Natural killer cell (primary cell): ENCODE results near the gene SIRT5. TPM values are rescaled to one million over a fixed set of nuclear protein-coding genes. Genes with fewer than 3 reads are reported as not detected.
A peak's percentile ranks its signal among the peaks of the same experiment; 100 is the strongest.

Experiments
- ATAC-seq, 3 donors: fragments of 150-1000 bp in 2 of 3; fragments of 200-7000 bp in 1 of 3; cut with Tn5 transposase; 1 replicate in 1 of 3; 2 replicates in 2 of 3; pipeline ENCODE4 v1.10.0; 2021; ENCODE audit warnings: mild to moderate bottlenecking in 2 of 3, moderate library complexity in 2 of 3
- DNase-seq, 2 donors: peaks; one replicate each; pipeline versions ENCODE4 v3.0.0 to v3.0.0-alpha.2; 2013 to 2021; ENCODE audit warnings: mixed read lengths in 1 of 2
- H3K27ac ChIP-seq: one replicate; pipeline ENCODE4 v1.5.1; 2013; ENCODE audit warnings: mild to moderate bottlenecking, low read length
- H3K27me3 ChIP-seq: one replicate; pipeline ENCODE4 v1.6.1; 2013; ENCODE audit warnings: low read length; ENCODE audit not compliant: control insufficient read depth, insufficient read depth
- H3K36me3 ChIP-seq: one replicate; pipeline ENCODE4 v1.6.1; 2013; ENCODE audit warnings: low read length; ENCODE audit not compliant: control insufficient read depth, insufficient read depth
- H3K4me1 ChIP-seq: one replicate; pipeline ENCODE4 v1.6.1; 2013; ENCODE audit warnings: low read length; ENCODE audit not compliant: control insufficient read depth, insufficient read depth
- H3K4me3 ChIP-seq: one replicate; pipeline ENCODE4 v1.5.1; 2013; ENCODE audit warnings: low read length
- H3K9me3 ChIP-seq: one replicate; pipeline ENCODE4 v1.6.1; 2013; ENCODE audit warnings: low read length; ENCODE audit not compliant: control insufficient read depth, insufficient read depth
- H3K27ac Mint-ChIP-seq, 2 donors: one replicate each; pipeline ENCODE4 v1.8.0; 2022; ENCODE audit warnings: mild to moderate bottlenecking in 2 of 2, mixed read lengths in 2 of 2, moderate library complexity in 1 of 2
- H3K27me3 Mint-ChIP-seq, 2 donors: one replicate each; pipeline ENCODE4 v1.8.0; 2022; ENCODE audit warnings: low read depth in 2 of 2, mixed read lengths in 2 of 2
- H3K36me3 Mint-ChIP-seq: one replicate; pipeline ENCODE4 v1.8.0; 2022; ENCODE audit warnings: mixed read lengths
- H3K4me1 Mint-ChIP-seq, 2 donors: one replicate each; pipeline ENCODE4 v1.8.0; 2022; ENCODE audit warnings: mixed read lengths in 2 of 2
- H3K4me3 Mint-ChIP-seq: one replicate; pipeline ENCODE4 v1.8.0; 2022; ENCODE audit warnings: mild to moderate bottlenecking, moderate library complexity, mixed read lengths
- H3K9me3 Mint-ChIP-seq, 2 donors: one replicate each; pipeline ENCODE4 v1.8.0; 2022; ENCODE audit warnings: mixed read lengths in 2 of 2
- WGBS: methylation state at CpG from one replicate; pipeline ENCODE4 v1.1.7; 2013; ENCODE audit warnings: missing lambda C conversion rate; ENCODE audit not compliant: insufficient coverage; 5-methylcytosine and 5-hydroxymethylcytosine counted together
- intact Hi-C: fragments of 100-400 bp; cut with micrococcal nuclease; formaldehyde crosslinking; loops from one replicate; pipeline ENCODE4 v1.14.2; 2022
- total RNA-seq, 4 donors: library from RNA; stranded (reverse); fragments of 120-200 nt in 1 of 4; gene quantifications; one replicate each; pipeline versions ENCODE4 v1.2.3 to v1.2.4, GENCODE V29; 2013 to 2022
- TF ChIP-seq, protein P1 (sequence below): fragments of 200-600 bp; IDR thresholded peaks from one replicate; pipeline ENCODE4 v1.8.0; 2022; ENCODE audit warnings: antibody characterized with exemption

The SIRT5 gene
- total RNA-seq, 3 donors from 2014 or later (not counting 1 experiment from before 2014, with no cell fraction given): 8.8 to 13.9 (median 12.2) TPM

DNA sequence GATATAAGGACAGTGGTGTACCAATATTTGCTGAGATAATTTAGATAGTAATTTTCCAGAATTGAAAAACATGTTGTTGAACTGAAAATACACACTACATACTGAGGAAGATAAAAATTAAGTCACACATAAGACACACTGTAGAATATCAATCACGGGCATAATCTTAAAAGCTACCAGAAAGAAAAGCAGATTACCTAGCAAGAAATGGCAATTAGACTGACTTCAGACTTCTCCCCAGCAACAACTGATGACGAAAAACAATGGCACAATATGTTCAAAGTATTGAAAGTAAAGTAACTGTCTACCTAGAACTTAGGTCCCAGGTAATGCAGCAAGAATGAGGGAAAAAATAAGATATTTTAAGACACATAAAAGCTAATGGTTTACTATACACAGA lies 87.2 kb downstream of the SIRT5 start:
- DNase-seq (no peak), ATAC-seq (no peak)
- Histone ChIP-seq H3K4me1 (peaks cover 9% of the 10 kb centered on the region), H3K36me3 (peaks cover under 1% of the 10 kb centered on the region), H3K27me3 (no peaks in the 10 kb centered on the region), H3K9me3 (no peaks in the 10 kb centered on the region), H3K4me3 (no peak overlapping the region), H3K27ac (no peak overlapping the region)
- H3K4me1 Mint-ChIP-seq: peaks cover 75 to 76% of the 10 kb centered on the region in 2 donors
- WGBS: no CpG with 5 or more reads among the region's 2 CpGs
- no peaks in the 10 kb centered on the region for H3K27me3 Mint-ChIP-seq
- H3K9me3 Mint-ChIP-seq: no peaks in the 10 kb centered on the region
- no peak overlapping the region for H3K4me3 Mint-ChIP-seq
- TF ChIP-seq, protein P1, sequence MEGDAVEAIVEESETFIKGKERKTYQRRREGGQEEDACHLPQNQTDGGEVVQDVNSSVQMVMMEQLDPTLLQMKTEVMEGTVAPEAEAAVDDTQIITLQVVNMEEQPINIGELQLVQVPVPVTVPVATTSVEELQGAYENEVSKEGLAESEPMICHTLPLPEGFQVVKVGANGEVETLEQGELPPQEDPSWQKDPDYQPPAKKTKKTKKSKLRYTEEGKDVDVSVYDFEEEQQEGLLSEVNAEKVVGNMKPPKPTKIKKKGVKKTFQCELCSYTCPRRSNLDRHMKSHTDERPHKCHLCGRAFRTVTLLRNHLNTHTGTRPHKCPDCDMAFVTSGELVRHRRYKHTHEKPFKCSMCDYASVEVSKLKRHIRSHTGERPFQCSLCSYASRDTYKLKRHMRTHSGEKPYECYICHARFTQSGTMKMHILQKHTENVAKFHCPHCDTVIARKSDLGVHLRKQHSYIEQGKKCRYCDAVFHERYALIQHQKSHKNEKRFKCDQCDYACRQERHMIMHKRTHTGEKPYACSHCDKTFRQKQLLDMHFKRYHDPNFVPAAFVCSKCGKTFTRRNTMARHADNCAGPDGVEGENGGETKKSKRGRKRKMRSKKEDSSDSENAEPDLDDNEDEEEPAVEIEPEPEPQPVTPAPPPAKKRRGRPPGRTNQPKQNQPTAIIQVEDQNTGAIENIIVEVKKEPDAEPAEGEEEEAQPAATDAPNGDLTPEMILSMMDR: no peak
- peak overlapping the region; percentile 76 to 77 for H3K27ac Mint-ChIP-seq
- no peaks in the 10 kb centered on the region for H3K36me3 Mint-ChIP-seq
- intact Hi-C loops: no loop called here

DNA sequence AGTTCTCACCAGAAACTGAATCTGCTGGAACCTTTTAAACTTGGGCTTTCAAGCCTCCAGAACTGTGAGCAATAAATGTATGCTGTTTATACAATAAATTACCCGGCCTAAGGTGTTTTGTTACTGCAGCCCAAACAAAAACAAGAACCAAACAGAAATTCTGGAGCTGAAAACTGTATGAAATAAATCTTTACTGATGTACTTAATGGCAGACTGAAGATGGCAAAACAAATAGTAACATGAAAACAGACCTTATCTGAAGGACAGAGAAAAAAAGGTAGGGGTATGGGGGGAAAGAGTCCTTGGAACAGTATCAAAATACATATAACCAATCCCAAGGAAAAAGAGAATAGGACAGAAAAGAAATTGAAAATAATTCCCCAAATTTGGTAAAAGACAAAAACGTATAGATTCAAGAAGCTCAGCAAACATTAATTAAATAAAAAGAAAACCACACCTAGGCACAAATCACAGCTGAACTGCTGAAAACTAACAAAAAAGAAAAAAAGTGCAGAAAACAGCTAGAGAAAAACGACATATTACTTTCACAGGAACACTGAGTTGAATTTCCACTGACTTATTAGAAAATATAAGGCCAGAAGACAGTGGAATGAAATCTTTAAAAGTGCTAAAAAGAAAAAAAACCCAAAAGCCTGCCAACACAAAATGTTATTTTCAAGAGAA lies 88.4 kb downstream of the SIRT5 start:
- Mint-ChIP-seq H3K4me3 (peak overlapping the region; percentile 14), H3K4me1 (peaks cover 78 to 87% of the 10 kb centered on the region in 2 donors), H3K9me3 (no peaks in the 10 kb centered on the region), H3K27ac (peak overlapping the region; percentile 76 to 77), H3K36me3 (no peaks in the 10 kb centered on the region), H3K27me3 (no peaks in the 10 kb centered on the region)
- Histone ChIP-seq H3K36me3 (no peaks in the 10 kb centered on the region), H3K4me1 (peaks cover 11% of the 10 kb centered on the region), H3K27ac (no peak overlapping the region), H3K4me3 (no peak overlapping the region), H3K27me3 (no peaks in the 10 kb centered on the region), H3K9me3 (no peaks in the 10 kb centered on the region)
- ATAC-seq: no peak
- TF ChIP-seq, protein P1: no peak
- DNase-seq: no peak
- intact Hi-C loops: no loop called here
- WGBS: 100% methylated on average over 1 of the region's 3 CpGs

DNA sequence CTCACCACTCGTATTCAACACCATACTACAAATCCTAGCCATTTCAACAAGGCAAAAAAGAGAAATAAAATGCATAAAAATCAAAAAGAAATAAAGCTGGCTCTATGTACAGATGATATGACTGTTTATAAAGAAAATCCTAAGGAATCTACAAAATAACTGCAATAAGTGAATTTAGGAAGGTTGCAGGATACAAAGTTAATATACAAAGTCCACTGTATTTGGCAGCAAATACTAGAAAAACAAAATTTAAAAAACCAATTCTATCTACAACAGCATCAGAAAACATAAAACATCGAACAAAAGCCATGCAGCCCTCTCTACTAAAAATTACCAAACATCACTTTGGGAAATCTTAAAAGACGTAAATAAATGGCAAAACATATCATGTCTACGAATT lies 89.6 kb downstream of the SIRT5 start:
- no peaks in the 10 kb centered on the region for H3K9me3 Mint-ChIP-seq
- peak overlapping the region; percentile 76 to 77 for H3K27ac Mint-ChIP-seq
- no peaks in the 10 kb centered on the region for H3K36me3 ChIP-seq
- no peak for DNase-seq
- TF ChIP-seq, protein P1: no peak
- no peak overlapping the region for H3K4me3 Mint-ChIP-seq
- ATAC-seq: no peak
- H3K4me1 Mint-ChIP-seq: peaks cover 90 to 97% of the 10 kb centered on the region in 2 donors
- no peaks in the 10 kb centered on the region for H3K27me3 ChIP-seq
- peaks cover 11% of the 10 kb centered on the region for H3K4me1 ChIP-seq
- no peaks in the 10 kb centered on the region for H3K36me3 Mint-ChIP-seq
- no peak overlapping the region for H3K27ac ChIP-seq
- intact Hi-C loops: no loop called here
- H3K9me3 ChIP-seq: no peaks in the 10 kb centered on the region
- no peaks in the 10 kb centered on the region for H3K27me3 Mint-ChIP-seq
- no peak overlapping the region for H3K4me3 ChIP-seq
- WGBS: 96% methylated on average over 4 of the region's 4 CpGs

Other genes starting within 250 kb of the SIRT5 start
- gene TBC1D7, start 246.1 kb upstream of the SIRT5 start, total RNA-seq: 10 to 100 TPM; 20.1 to 29.7 (median 24.3) TPM
- 10 to 100 TPM; 59.7 to 74.5 (median 71.2) TPM for gene GFOD1, start 87.0 kb upstream of the SIRT5 start, total RNA-seq
- gene NOL7, start 40.7 kb downstream of the SIRT5 start, total RNA-seq: 10 to 100 TPM; 24.7 to 31.3 (median 29.6) TPM
- 10 to 100 TPM; 52.2 to 62.5 (median 57.6) TPM for gene RANBP9, start 137.2 kb downstream of the SIRT5 start, total RNA-seq
- gene MCUR1, start 240.0 kb downstream of the SIRT5 start, total RNA-seq: 1 to 10 TPM; 6.0 to 9.6 (median 7.9) TPM